SH-SY5Y (cell line): Measurements from ENCODE around the gene GNG14.

Experiments used
- GATA2 ChIP-seq: IDR thresholded peaks from 2 replicates; pipeline ENCODE4 v1.6.1; 2011; ENCODE audit warnings: mild to moderate bottlenecking, low read depth, low read length
- GATA3 ChIP-seq: IDR thresholded peaks from 2 replicates; pipeline ENCODE4 v1.6.1; 2011; ENCODE audit warnings: low read depth, mild to moderate bottlenecking, low read length, moderate library complexity

- TF ChIP-seq GATA2 (no peak), GATA3 (no peak)
These were observed 17.4 kb downstream of the GNG14 start for GRCh38 chr19:12705169-12705568.
